Panc1 (cell line): ENCODE data around the gene KMT2C.
"Not testable (repeated sequence)": the region's sequence is repeated elsewhere in the genome, so short reads cannot be mapped to it uniquely, and the experiment has no call there.

Experiments
- CTCF ChIP-seq: fragments of 450-650 bp; IDR thresholded peaks from 2 replicates; pipeline ENCODE4 v1.5.1; 2017; ENCODE audit warnings: mild to moderate bottlenecking
- POLR2AphosphoS5 ChIP-seq: IDR thresholded peaks from 2 replicates; pipeline ENCODE4 v1.6.1; 2012; ENCODE audit warnings: mild to moderate bottlenecking, low read depth, low read length, moderate library complexity
- REST ChIP-seq, 2 experiments: IDR thresholded peaks; 2 replicates each; pipeline ENCODE4 v1.6.1; 2011 to 2012; ENCODE audit warnings: low read depth in 2 of 2, control low read depth in 1 of 2, low read length in 1 of 2, mild to moderate bottlenecking in 1 of 2, moderate library complexity in 1 of 2; ENCODE audit not compliant: insufficient read depth in 1 of 2
- TCF7L2 ChIP-seq: IDR thresholded peaks from 2 replicates; pipeline ENCODE4 v1.6.1; 2011; ENCODE audit warnings: mild to moderate bottlenecking, low read depth, low read length, inconsistent platforms

GRCh38 chr7:152262146-152262545 lies 173.7 kb downstream of the KMT2C start:
- TF ChIP-seq CTCF; TCF7L2; POLR2AphosphoS5; REST (IDR thresholded peaks at IDR 0.05; ENCODE audit: insufficient read depth in 1 of 2, low read depth in 2 of 2, low read length in 1 of 2): not testable (repeated sequence)
